ENCODE measurements around the gene IQSEC1.

The IQSEC1 gene

GRCh38 chr3:12933901-12934300 is 139.3 kb downstream of the IQSEC1 start:
- no peaks in the 10 kb centered on the region for H3K9me3 ChIP-seq (ENCODE audit: control insufficient read depth in 2 of 2, low read length in 2 of 2)
- peaks cover 27 to 28% of the 10 kb centered on the region in 2 donors for H3K36me3 ChIP-seq (ENCODE audit: control insufficient read depth in 2 of 2, insufficient read depth in 2 of 2, low read length in 2 of 2)
- no peak overlapping the region for H3K9ac ChIP-seq (ENCODE audit: low read depth in 1 of 2, low read length in 2 of 2)
- H3K27me3 ChIP-seq (ENCODE audit: control insufficient read depth in 2 of 2, insufficient read depth in 2 of 2, low read length in 2 of 2) = no peaks in the 10 kb centered on the region
- H3K4me1 ChIP-seq (ENCODE audit: control insufficient read depth in 2 of 2, insufficient read depth in 2 of 2, low read length in 2 of 2) = peaks cover 6 to 8% of the 10 kb centered on the region in 2 donors
- no peak overlapping the region for H3K27ac ChIP-seq (ENCODE audit: low read depth in 2 of 2, low read length in 2 of 2)
- H3K4me3 ChIP-seq (ENCODE audit: low read length in 2 of 2) = no peak overlapping the region

GRCh38 chr3:12932754-12933153 is 140.5 kb downstream of the IQSEC1 start:
- Histone ChIP-seq H3K27ac (ENCODE audit: low read depth in 2 of 2, low read length in 2 of 2) (no peak overlapping the region), H3K36me3 (ENCODE audit: control insufficient read depth in 2 of 2, insufficient read depth in 2 of 2, low read length in 2 of 2) (peaks cover 26 to 28% of the 10 kb centered on the region in 2 donors), H3K4me1 (ENCODE audit: control insufficient read depth in 2 of 2, insufficient read depth in 2 of 2, low read length in 2 of 2) (peaks cover 6 to 8% of the 10 kb centered on the region in 2 donors), H3K9me3 (ENCODE audit: control insufficient read depth in 2 of 2, low read length in 2 of 2) (no peaks in the 10 kb centered on the region), H3K9ac (ENCODE audit: low read depth in 1 of 2, low read length in 2 of 2) (no peak overlapping the region), H3K4me3 (ENCODE audit: low read length in 2 of 2) (no peak overlapping the region), H3K27me3 (ENCODE audit: control insufficient read depth in 2 of 2, insufficient read depth in 2 of 2, low read length in 2 of 2) (no peaks in the 10 kb centered on the region)

GRCh38 chr3:12932347-12932746 is 140.9 kb downstream of the IQSEC1 start:
- Histone ChIP-seq H3K27ac (ENCODE audit: low read depth in 2 of 2, low read length in 2 of 2) (no peak overlapping the region), H3K4me1 (ENCODE audit: control insufficient read depth in 2 of 2, insufficient read depth in 2 of 2, low read length in 2 of 2) (peaks cover 6 to 8% of the 10 kb centered on the region in 2 donors), H3K9me3 (ENCODE audit: control insufficient read depth in 2 of 2, low read length in 2 of 2) (no peaks in the 10 kb centered on the region), H3K27me3 (ENCODE audit: control insufficient read depth in 2 of 2, insufficient read depth in 2 of 2, low read length in 2 of 2) (no peaks in the 10 kb centered on the region), H3K4me3 (ENCODE audit: low read length in 2 of 2) (no peak overlapping the region), H3K9ac (ENCODE audit: low read depth in 1 of 2, low read length in 2 of 2) (no peak overlapping the region), H3K36me3 (ENCODE audit: control insufficient read depth in 2 of 2, insufficient read depth in 2 of 2, low read length in 2 of 2) (peaks cover 23 to 28% of the 10 kb centered on the region in 2 donors)

GRCh38 chr3:12931273-12931905 is 141.8 kb downstream of the IQSEC1 start:
- Histone ChIP-seq H3K27ac (ENCODE audit: low read depth in 2 of 2, low read length in 2 of 2) (no peak overlapping the region), H3K4me3 (ENCODE audit: low read length in 2 of 2) (no peak overlapping the region), H3K4me1 (ENCODE audit: control insufficient read depth in 2 of 2, insufficient read depth in 2 of 2, low read length in 2 of 2) (peaks cover 6 to 8% of the 10 kb centered on the region in 2 donors), H3K36me3 (ENCODE audit: control insufficient read depth in 2 of 2, insufficient read depth in 2 of 2, low read length in 2 of 2) (peaks cover 20 to 28% of the 10 kb centered on the region in 2 donors), H3K9ac (ENCODE audit: low read depth in 1 of 2, low read length in 2 of 2) (no peak overlapping the region), H3K27me3 (ENCODE audit: control insufficient read depth in 2 of 2, insufficient read depth in 2 of 2, low read length in 2 of 2) (no peaks in the 10 kb centered on the region), H3K9me3 (ENCODE audit: control insufficient read depth in 2 of 2, low read length in 2 of 2) (no peaks in the 10 kb centered on the region)

GRCh38 chr3:12929801-12930200 is 143.4 kb downstream of the IQSEC1 start:
- Histone ChIP-seq H3K9me3 (ENCODE audit: control insufficient read depth in 2 of 2, low read length in 2 of 2) (no peaks in the 10 kb centered on the region), H3K27me3 (ENCODE audit: control insufficient read depth in 2 of 2, insufficient read depth in 2 of 2, low read length in 2 of 2) (no peaks in the 10 kb centered on the region), H3K27ac (ENCODE audit: low read depth in 2 of 2, low read length in 2 of 2) (no peak overlapping the region), H3K9ac (ENCODE audit: low read depth in 1 of 2, low read length in 2 of 2) (no peak overlapping the region), H3K4me1 (ENCODE audit: control insufficient read depth in 2 of 2, insufficient read depth in 2 of 2, low read length in 2 of 2) (peaks cover 2 to 3% of the 10 kb centered on the region in 2 donors), H3K36me3 (ENCODE audit: control insufficient read depth in 2 of 2, insufficient read depth in 2 of 2, low read length in 2 of 2) (peaks cover 15 to 21% of the 10 kb centered on the region in 2 donors), H3K4me3 (ENCODE audit: low read length in 2 of 2) (no peak overlapping the region)

GRCh38 chr3:12926660-12927059 is 146.6 kb downstream of the IQSEC1 start:
- Histone ChIP-seq H3K4me1 (ENCODE audit: control insufficient read depth in 2 of 2, insufficient read depth in 2 of 2, low read length in 2 of 2) (no peaks in the 10 kb centered on the region), H3K9ac (ENCODE audit: low read depth in 1 of 2, low read length in 2 of 2) (no peak overlapping the region), H3K9me3 (ENCODE audit: control insufficient read depth in 2 of 2, low read length in 2 of 2) (no peaks in the 10 kb centered on the region), H3K36me3 (ENCODE audit: control insufficient read depth in 2 of 2, insufficient read depth in 2 of 2, low read length in 2 of 2) (peaks cover 23 to 34% of the 10 kb centered on the region in 2 donors), H3K4me3 (ENCODE audit: low read length in 2 of 2) (no peak overlapping the region), H3K27me3 (ENCODE audit: control insufficient read depth in 2 of 2, insufficient read depth in 2 of 2, low read length in 2 of 2) (no peaks in the 10 kb centered on the region), H3K27ac (ENCODE audit: low read depth in 2 of 2, low read length in 2 of 2) (no peak overlapping the region)

- Histone ChIP-seq H3K4me1 (ENCODE audit: control insufficient read depth in 2 of 2, insufficient read depth in 2 of 2, low read length in 2 of 2) (no peaks in the 10 kb centered on the region), H3K9me3 (ENCODE audit: control insufficient read depth in 2 of 2, low read length in 2 of 2) (no peaks in the 10 kb centered on the region), H3K27me3 (ENCODE audit: control insufficient read depth in 2 of 2, insufficient read depth in 2 of 2, low read length in 2 of 2) (no peaks in the 10 kb centered on the region), H3K4me3 (ENCODE audit: low read length in 2 of 2) (no peak overlapping the region), H3K9ac (ENCODE audit: low read depth in 1 of 2, low read length in 2 of 2) (no peak overlapping the region), H3K27ac (ENCODE audit: low read depth in 2 of 2, low read length in 2 of 2) (no peak overlapping the region), H3K36me3 (ENCODE audit: control insufficient read depth in 2 of 2, insufficient read depth in 2 of 2, low read length in 2 of 2) (peaks cover 24 to 42% of the 10 kb centered on the region in 2 donors)
These were observed 147.6 kb downstream of the IQSEC1 start for GRCh38 chr3:12925648-12926047.

- no peak overlapping the region for H3K4me3 ChIP-seq (ENCODE audit: low read length in 2 of 2)
- peaks cover 26 to 54% of the 10 kb centered on the region in 2 donors for H3K36me3 ChIP-seq (ENCODE audit: control insufficient read depth in 2 of 2, insufficient read depth in 2 of 2, low read length in 2 of 2)
- H3K9me3 ChIP-seq (ENCODE audit: control insufficient read depth in 2 of 2, low read length in 2 of 2) = no peaks in the 10 kb centered on the region
- no peaks in the 10 kb centered on the region for H3K4me1 ChIP-seq (ENCODE audit: control insufficient read depth in 2 of 2, insufficient read depth in 2 of 2, low read length in 2 of 2)
- H3K27me3 ChIP-seq (ENCODE audit: control insufficient read depth in 2 of 2, insufficient read depth in 2 of 2, low read length in 2 of 2) = no peaks in the 10 kb centered on the region
- no peak overlapping the region for H3K9ac ChIP-seq (ENCODE audit: low read depth in 1 of 2, low read length in 2 of 2)
- H3K27ac ChIP-seq (ENCODE audit: low read depth in 2 of 2, low read length in 2 of 2) = no peak overlapping the region
These were observed 148.8 kb downstream of the IQSEC1 start for GRCh38 chr3:12924437-12924836.

GRCh38 chr3:12922881-12923431 is 150.3 kb downstream of the IQSEC1 start:
- Histone ChIP-seq H3K9ac (ENCODE audit: low read depth in 1 of 2, low read length in 2 of 2) (no peak overlapping the region), H3K4me3 (ENCODE audit: low read length in 2 of 2) (no peak overlapping the region), H3K36me3 (ENCODE audit: control insufficient read depth in 2 of 2, insufficient read depth in 2 of 2, low read length in 2 of 2) (peaks cover 26 to 55% of the 10 kb centered on the region in 2 donors), H3K9me3 (ENCODE audit: control insufficient read depth in 2 of 2, low read length in 2 of 2) (no peaks in the 10 kb centered on the region), H3K27me3 (ENCODE audit: control insufficient read depth in 2 of 2, insufficient read depth in 2 of 2, low read length in 2 of 2) (no peaks in the 10 kb centered on the region), H3K4me1 (ENCODE audit: control insufficient read depth in 2 of 2, insufficient read depth in 2 of 2, low read length in 2 of 2) (no peaks in the 10 kb centered on the region), H3K27ac (ENCODE audit: low read depth in 2 of 2, low read length in 2 of 2) (no peak overlapping the region)

- Histone ChIP-seq H3K9me3 (ENCODE audit: control insufficient read depth in 2 of 2, low read length in 2 of 2) (no peaks in the 10 kb centered on the region), H3K4me1 (ENCODE audit: control insufficient read depth in 2 of 2, insufficient read depth in 2 of 2, low read length in 2 of 2) (no peaks in the 10 kb centered on the region), H3K27ac (ENCODE audit: low read depth in 2 of 2, low read length in 2 of 2) (no peak overlapping the region), H3K36me3 (ENCODE audit: control insufficient read depth in 2 of 2, insufficient read depth in 2 of 2, low read length in 2 of 2) (peaks cover 26 to 55% of the 10 kb centered on the region in 2 donors), H3K9ac (ENCODE audit: low read depth in 1 of 2, low read length in 2 of 2) (no peak overlapping the region), H3K4me3 (ENCODE audit: low read length in 2 of 2) (no peak overlapping the region), H3K27me3 (ENCODE audit: control insufficient read depth in 2 of 2, insufficient read depth in 2 of 2, low read length in 2 of 2) (no peaks in the 10 kb centered on the region)
These were observed 150.9 kb downstream of the IQSEC1 start for GRCh38 chr3:12922306-12922705.
